ENCODE results near the gene LTBP1. TPM values are rescaled to one million over a fixed set of nuclear protein-coding genes. Genes with fewer than 3 reads are reported as not detected.

Gene LTBP1
- total and polyA plus RNA-seq, 2 of the 13 experiments (the other 11 are each of a cell fraction or from before 2014, with no cell fraction given), result 0.12 to 0.22 TPM

- TF ChIP-seq ZNF280D (CRISPR knock-in tag; IDR thresholded peaks at IDR 0.05), result no peak
- no peak for TF ChIP-seq ZNF720 (CRISPR knock-in tag; IDR thresholded peaks at IDR 0.05)
- no peak for TF ChIP-seq PHF20 (CRISPR knock-in tag; IDR thresholded peaks at IDR 0.05)
- TF ChIP-seq IKZF4 (CRISPR knock-in tag; IDR thresholded peaks at IDR 0.05; ENCODE audit: borderline replicate concordance, low read depth, not compliant biosample characterization), result no peak
- no peak for TF ChIP-seq THAP11 (CRISPR knock-in tag; IDR thresholded peaks at IDR 0.05)
- no peak for TF ChIP-seq SRSF9 (IDR thresholded peaks at IDR 0.05; ENCODE audit: borderline replicate concordance, insufficient read depth, low read depth, low read length, poor library complexity, severe bottlenecking)
- TF ChIP-seq ZNF275 (CRISPR knock-in tag; IDR thresholded peaks at IDR 0.05; ENCODE audit: borderline replicate concordance), result no peak
- TF ChIP-seq PLRG1 (conservative IDR thresholded peaks at IDR 0.05), result no peak
- no peak for TF ChIP-seq SAFB2 (CRISPR knock-in tag; IDR thresholded peaks at IDR 0.05; ENCODE audit: borderline replicate concordance, low read depth)
- no peak for TF ChIP-seq HNF1B (CRISPR knock-in tag; IDR thresholded peaks at IDR 0.05)
- TF ChIP-seq DR1 (CRISPR knock-in tag; IDR thresholded peaks at IDR 0.05), result no peak
- TF ChIP-seq MBD4 (IDR thresholded peaks at IDR 0.05; ENCODE audit: borderline replicate concordance, low read length), result no peak
- TF ChIP-seq ZNF775 (CRISPR knock-in tag; IDR thresholded peaks at IDR 0.05; ENCODE audit: borderline replicate concordance), result no peak
- no peak for TF ChIP-seq SAP130 (CRISPR knock-in tag; IDR thresholded peaks at IDR 0.05; ENCODE audit: low read depth)
Observed at GRCh38 chr2:33420726-33421125, 474.0 kb downstream of the LTBP1 start (continued).

Data from HepG2 (cell line).